Measurements from ENCODE around the gene GRAP2. TPM values are rescaled to one million over a fixed set of nuclear protein-coding genes. Genes with fewer than 3 reads are reported as not detected.
"Not testable (repeated sequence)": the region's sequence is repeated elsewhere in the genome, so short reads cannot be mapped to it uniquely, and the experiment has no call there.

The GRAP2 gene
- total RNA-seq, 1 experiment from 2014 or later: 0.54 TPM

DNA sequence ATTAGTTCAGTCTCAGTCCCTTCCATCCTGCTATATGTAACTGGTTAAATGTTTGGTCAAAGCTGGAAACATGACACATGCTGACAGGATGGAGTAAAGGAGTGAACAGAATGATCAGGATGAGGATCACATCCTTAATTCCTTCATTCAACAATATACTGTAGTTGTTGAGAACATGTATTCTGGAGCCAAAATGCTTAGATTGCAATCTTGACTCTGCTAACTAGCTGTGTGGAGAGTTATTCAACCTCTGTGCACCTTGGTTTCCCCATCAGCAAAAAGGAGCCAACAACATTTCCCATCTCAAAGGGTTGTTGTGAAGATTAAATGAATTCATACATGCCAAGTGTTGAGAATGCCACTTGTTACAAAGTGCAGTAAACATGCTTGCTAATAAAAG, 20.2 kb upstream of the GRAP2 start:
- in situ Hi-C loops (cut with HindIII; ENCODE audit: low pct_unique_long_range_greater_than_20kb, low sequenced_read_pairs) (no loop called here), intact Hi-C loops (cut with micrococcal nuclease; ENCODE audit: unreplicated experiment) (no loop called here)
- Histone ChIP-seq H3K4me3 (ENCODE audit: low read depth in 2 of 2, low read length in 2 of 2) (no peak overlapping the region), H3K27me3 (ENCODE audit: control insufficient read depth, insufficient read depth, low read length) (peaks cover 9% of the 10 kb centered on the region), H3K36me3 (ENCODE audit: control insufficient read depth, insufficient read depth, low read length) (no peaks in the 10 kb centered on the region), H3K9me3 (ENCODE audit: control insufficient read depth, insufficient read depth, low read depth, low read length) (no peaks in the 10 kb centered on the region), H3K4me1 (ENCODE audit: control insufficient read depth, insufficient read depth, low read length) (no peaks in the 10 kb centered on the region), H3K27ac (ENCODE audit: low read length) (no peak overlapping the region)
- CTCF ChIA-PET: no interaction called here
- no TSS peak for BruUV-seq (replicated peaks)
- POLR2A ChIA-PET: no interaction called here
- DNase-seq (ENCODE audit: low read depth, low spot score): no peak
- no peak for ATAC-seq
- TF ChIP-seq SIN3A (IDR thresholded peaks at IDR 0.05; ENCODE audit: borderline replicate concordance, insufficient read depth, low read depth, low read length): no peak

DNA sequence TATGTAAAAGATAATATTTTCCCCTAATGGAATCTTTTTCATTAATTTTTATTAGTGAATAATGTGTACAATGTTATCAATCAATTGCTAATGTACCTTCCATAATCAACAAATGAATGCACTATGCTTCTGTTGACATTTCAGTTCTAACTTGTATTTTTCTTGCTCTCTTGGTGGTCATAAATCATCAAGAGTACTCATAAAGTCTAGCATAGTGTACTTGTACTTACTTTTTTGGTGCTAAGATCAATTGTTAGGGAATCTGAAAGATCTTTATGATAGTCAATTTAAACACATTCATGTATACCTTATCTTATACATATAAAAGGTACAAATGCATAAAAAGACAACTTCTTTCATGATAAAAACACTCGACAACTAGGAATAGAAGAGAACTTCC, 17.8 kb upstream of the GRAP2 start:
- no TSS peak for BruUV-seq (replicated peaks)

GRCh38 chr22:39889924-39890323, 11.0 kb upstream of the GRAP2 start:
- in situ Hi-C loops (cut with HindIII; ENCODE audit: low pct_unique_long_range_greater_than_20kb, low sequenced_read_pairs); H3K27me3 ChIP-seq (ENCODE audit: control insufficient read depth, insufficient read depth, low read length); intact Hi-C loops (cut with micrococcal nuclease; ENCODE audit: unreplicated experiment): not testable (repeated sequence)

More for the DNA sequence above, 17.8 kb upstream of the GRAP2 start:
- Histone ChIP-seq H3K4me3 (ENCODE audit: low read depth in 2 of 2, low read length in 2 of 2) (no peak overlapping the region), H3K27me3 (ENCODE audit: control insufficient read depth, insufficient read depth, low read length) (peaks cover 3% of the 10 kb centered on the region; the same call in 1 of the 2 replicates), H3K36me3 (ENCODE audit: control insufficient read depth, insufficient read depth, low read length) (no peaks in the 10 kb centered on the region), H3K4me1 (ENCODE audit: control insufficient read depth, insufficient read depth, low read length) (no peaks in the 10 kb centered on the region), H3K9me3 (ENCODE audit: control insufficient read depth, insufficient read depth, low read depth, low read length) (no peaks in the 10 kb centered on the region), H3K27ac (ENCODE audit: low read length) (no peak overlapping the region)
- ATAC-seq (no peak), DNase-seq (ENCODE audit: low read depth, low spot score) (no peak)
- in situ Hi-C loops (cut with HindIII; ENCODE audit: low pct_unique_long_range_greater_than_20kb, low sequenced_read_pairs): no loop called here
- CTCF ChIA-PET: no interaction called here
- no peak for TF ChIP-seq SIN3A (IDR thresholded peaks at IDR 0.05; ENCODE audit: borderline replicate concordance, insufficient read depth, low read depth, low read length)
- POLR2A ChIA-PET: interaction anchor here (0.7 kb wide), 1 partner anchor 37 kb away, joined by 3 read pairs; no protein-coding TSS in a partner anchor
- intact Hi-C loops (cut with micrococcal nuclease; ENCODE audit: unreplicated experiment): no loop called here

DNA sequence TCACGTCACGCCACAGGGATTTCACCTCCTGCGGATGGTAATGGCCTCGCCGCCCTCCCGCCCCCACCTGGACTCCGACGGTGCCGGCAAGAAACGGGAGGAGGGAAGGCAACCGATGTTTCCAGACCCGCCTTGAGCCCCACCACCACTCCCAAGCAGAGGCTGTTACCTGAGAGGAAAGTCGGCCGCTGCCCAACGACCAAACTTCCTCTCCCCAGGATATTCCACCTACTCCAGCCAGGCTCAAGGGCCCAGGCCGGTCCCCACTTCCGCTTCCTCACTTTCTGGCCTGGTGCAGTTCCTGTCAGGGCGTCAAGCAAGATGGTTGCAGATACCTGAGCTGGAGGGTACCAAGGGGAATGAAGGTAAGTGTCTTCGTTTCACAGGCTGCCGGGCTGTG, 7.4 kb upstream of the GRAP2 start, which contains the start of gene ENTHD1:
ENTHD1 (minus strand) TSS at position 235 of the 400 bp plus-strand sequence. CDS start 6,012 bp downstream, outside the sequence.
- Histone ChIP-seq H3K27ac (ENCODE audit: low read length) (no peak within 1 kb of the TSS), H3K36me3 (ENCODE audit: control insufficient read depth, insufficient read depth, low read length) (no peaks in the 10 kb centered on the region), H3K9me3 (ENCODE audit: control insufficient read depth, insufficient read depth, low read depth, low read length) (no peaks in the 10 kb centered on the region), H3K4me3 (ENCODE audit: low read depth in 2 of 2, low read length in 2 of 2) (no peak within 1 kb of the TSS), H3K4me1 (ENCODE audit: control insufficient read depth, insufficient read depth, low read length) (no peaks in the 10 kb centered on the region), H3K27me3 (ENCODE audit: control insufficient read depth, insufficient read depth, low read length) (peaks cover 4% of the 10 kb centered on the region)
- intact Hi-C loops (cut with micrococcal nuclease; ENCODE audit: unreplicated experiment) (no loop called here), in situ Hi-C loops (cut with HindIII; ENCODE audit: low pct_unique_long_range_greater_than_20kb, low sequenced_read_pairs) (no loop called here)
- ATAC-seq: no peak
- no peak for TF ChIP-seq CTCF (IDR thresholded peaks at IDR 0.05)
- TF ChIP-seq POLR2AphosphoS5 (IDR thresholded peaks at IDR 0.05; ENCODE audit: low read depth, low read length): no peak
- TF ChIP-seq, protein P1, sequence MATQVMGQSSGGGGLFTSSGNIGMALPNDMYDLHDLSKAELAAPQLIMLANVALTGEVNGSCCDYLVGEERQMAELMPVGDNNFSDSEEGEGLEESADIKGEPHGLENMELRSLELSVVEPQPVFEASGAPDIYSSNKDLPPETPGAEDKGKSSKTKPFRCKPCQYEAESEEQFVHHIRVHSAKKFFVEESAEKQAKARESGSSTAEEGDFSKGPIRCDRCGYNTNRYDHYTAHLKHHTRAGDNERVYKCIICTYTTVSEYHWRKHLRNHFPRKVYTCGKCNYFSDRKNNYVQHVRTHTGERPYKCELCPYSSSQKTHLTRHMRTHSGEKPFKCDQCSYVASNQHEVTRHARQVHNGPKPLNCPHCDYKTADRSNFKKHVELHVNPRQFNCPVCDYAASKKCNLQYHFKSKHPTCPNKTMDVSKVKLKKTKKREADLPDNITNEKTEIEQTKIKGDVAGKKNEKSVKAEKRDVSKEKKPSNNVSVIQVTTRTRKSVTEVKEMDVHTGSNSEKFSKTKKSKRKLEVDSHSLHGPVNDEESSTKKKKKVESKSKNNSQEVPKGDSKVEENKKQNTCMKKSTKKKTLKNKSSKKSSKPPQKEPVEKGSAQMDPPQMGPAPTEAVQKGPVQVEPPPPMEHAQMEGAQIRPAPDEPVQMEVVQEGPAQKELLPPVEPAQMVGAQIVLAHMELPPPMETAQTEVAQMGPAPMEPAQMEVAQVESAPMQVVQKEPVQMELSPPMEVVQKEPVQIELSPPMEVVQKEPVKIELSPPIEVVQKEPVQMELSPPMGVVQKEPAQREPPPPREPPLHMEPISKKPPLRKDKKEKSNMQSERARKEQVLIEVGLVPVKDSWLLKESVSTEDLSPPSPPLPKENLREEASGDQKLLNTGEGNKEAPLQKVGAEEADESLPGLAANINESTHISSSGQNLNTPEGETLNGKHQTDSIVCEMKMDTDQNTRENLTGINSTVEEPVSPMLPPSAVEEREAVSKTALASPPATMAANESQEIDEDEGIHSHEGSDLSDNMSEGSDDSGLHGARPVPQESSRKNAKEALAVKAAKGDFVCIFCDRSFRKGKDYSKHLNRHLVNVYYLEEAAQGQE (IDR thresholded peaks at IDR 0.05; ENCODE audit: insufficient read depth in 1 of 2, low read depth in 2 of 2, low read length in 1 of 2): no peak
- no peak for TF ChIP-seq SIN3A (IDR thresholded peaks at IDR 0.05; ENCODE audit: borderline replicate concordance, insufficient read depth, low read depth, low read length)
- TF ChIP-seq TCF7L2 (IDR thresholded peaks at IDR 0.05; ENCODE audit: low read depth, low read length): no peak
- DNase-seq (ENCODE audit: low read depth, low spot score): no peak
- CTCF ChIA-PET: no interaction called here
- POLR2A ChIA-PET: no interaction called here
- no TSS peak for BruUV-seq (replicated peaks)

More at GRCh38 chr22:39889924-39890323, 11.0 kb upstream of the GRAP2 start:
- BruUV-seq (replicated peaks); DNase-seq (ENCODE audit: low read depth, low spot score); POLR2A ChIA-PET; H3K4me3 ChIP-seq (ENCODE audit: low read depth in 2 of 2, low read length in 2 of 2); H3K9me3 ChIP-seq (ENCODE audit: control insufficient read depth, insufficient read depth, low read depth, low read length); ATAC-seq; H3K27ac ChIP-seq (ENCODE audit: low read length); CTCF ChIA-PET; H3K36me3 ChIP-seq (ENCODE audit: control insufficient read depth, insufficient read depth, low read length); H3K4me1 ChIP-seq (ENCODE audit: control insufficient read depth, insufficient read depth, low read length): not testable (repeated sequence)

Data from Panc1 (cell line).